ENCODE measurements around the gene TTF1.
A peak's percentile ranks its signal among the peaks of the same experiment; 100 is the strongest.

The TTF1 gene

GRCh38 chr9:132356324-132356924, 50.2 kb downstream of the TTF1 start:
- DNase-seq = no peak

GRCh38 chr9:132354637-132355355, 51.8 kb downstream of the TTF1 start, which contains the start of gene SETX:
SETX (minus strand) TSS chr9:132354986; CDS start chr9:132349428, 5,558 bp downstream.
- peak; percentile 84 for DNase-seq

- DNase-seq = no peak
These were observed 55.1 kb downstream of the TTF1 start for GRCh38 chr9:132351404-132352045.

- no peak for DNase-seq
These were observed 55.8 kb downstream of the TTF1 start for GRCh38 chr9:132350861-132351315.

GRCh38 chr9:132348676-132349075, 58.0 kb downstream of the TTF1 start:
- no peak for DNase-seq

- no peak for DNase-seq
These were observed 60.5 kb downstream of the TTF1 start for GRCh38 chr9:132346177-132346576.

GRCh38 chr9:132341177-132341840, 65.3 kb downstream of the TTF1 start:
- DNase-seq = no peak

- no peak for DNase-seq
These were observed 72.3 kb downstream of the TTF1 start for GRCh38 chr9:132334364-132334763.

- DNase-seq = no peak
These were observed 73.1 kb downstream of the TTF1 start for GRCh38 chr9:132333556-132333955.

GRCh38 chr9:132328580-132328979, 78.1 kb downstream of the TTF1 start:
- DNase-seq = no peak

- DNase-seq = no peak
These were observed 79.1 kb downstream of the TTF1 start for GRCh38 chr9:132327537-132327936.
